Neutrophil (primary cell): Measurements from ENCODE around the gene RAET1G.
"Not testable (repeated sequence)": the region's sequence is repeated elsewhere in the genome, so short reads cannot be mapped to it uniquely, and the experiment has no call there.

ENCODE experiments used
- H3K27ac ChIP-seq: fragments of 200-600 bp; sonication (generic); 2 replicates; pipeline ENCODE4 v1.5.1; 2016; ENCODE audit warnings: mild to moderate bottlenecking, moderate library complexity
- H3K27me3 ChIP-seq: fragments of 200-600 bp; sonication (generic); 2 replicates; pipeline ENCODE4 v1.6.0; 2016; ENCODE audit warnings: mild to moderate bottlenecking
- H3K36me3 ChIP-seq: fragments of 200-600 bp; sonication (generic); 2 replicates; pipeline ENCODE4 v1.5.1; 2017
- H3K4me1 ChIP-seq, 2 experiments: fragments of 200-600 bp in 1 of 2; sonication (generic) in 1 of 2; 1 replicate in 1 of 2; 2 replicates in 1 of 2; pipeline versions ENCODE4 v1.5.1 to v1.6.1; 2013 to 2016; ENCODE audit warnings: low read depth in 1 of 2, low read length in 1 of 2, mild to moderate bottlenecking in 1 of 2, moderate library complexity in 1 of 2; ENCODE audit not compliant: control insufficient read depth in 1 of 2, insufficient read depth in 1 of 2
- H3K4me3 ChIP-seq, 2 experiments: fragments of 200-600 bp in 1 of 2; sonication (generic) in 1 of 2; 1 replicate in 1 of 2; 2 replicates in 1 of 2; pipeline ENCODE4 v1.5.1; 2013 to 2016; ENCODE audit warnings: low read depth in 1 of 2, low read length in 1 of 2, mild to moderate bottlenecking in 1 of 2, moderate library complexity in 1 of 2
- H3K9me3 ChIP-seq: fragments of 200-600 bp; sonication (generic); 2 replicates; pipeline ENCODE4 v1.5.1; 2016
- TF ChIP-seq, protein P1 (sequence below): fragments of 200-600 bp; sonication (generic); IDR thresholded peaks from 2 replicates; pipeline ENCODE4 v1.5.1; 2016; ENCODE audit warnings: antibody characterized with exemption

RAET1G gene

DNA sequence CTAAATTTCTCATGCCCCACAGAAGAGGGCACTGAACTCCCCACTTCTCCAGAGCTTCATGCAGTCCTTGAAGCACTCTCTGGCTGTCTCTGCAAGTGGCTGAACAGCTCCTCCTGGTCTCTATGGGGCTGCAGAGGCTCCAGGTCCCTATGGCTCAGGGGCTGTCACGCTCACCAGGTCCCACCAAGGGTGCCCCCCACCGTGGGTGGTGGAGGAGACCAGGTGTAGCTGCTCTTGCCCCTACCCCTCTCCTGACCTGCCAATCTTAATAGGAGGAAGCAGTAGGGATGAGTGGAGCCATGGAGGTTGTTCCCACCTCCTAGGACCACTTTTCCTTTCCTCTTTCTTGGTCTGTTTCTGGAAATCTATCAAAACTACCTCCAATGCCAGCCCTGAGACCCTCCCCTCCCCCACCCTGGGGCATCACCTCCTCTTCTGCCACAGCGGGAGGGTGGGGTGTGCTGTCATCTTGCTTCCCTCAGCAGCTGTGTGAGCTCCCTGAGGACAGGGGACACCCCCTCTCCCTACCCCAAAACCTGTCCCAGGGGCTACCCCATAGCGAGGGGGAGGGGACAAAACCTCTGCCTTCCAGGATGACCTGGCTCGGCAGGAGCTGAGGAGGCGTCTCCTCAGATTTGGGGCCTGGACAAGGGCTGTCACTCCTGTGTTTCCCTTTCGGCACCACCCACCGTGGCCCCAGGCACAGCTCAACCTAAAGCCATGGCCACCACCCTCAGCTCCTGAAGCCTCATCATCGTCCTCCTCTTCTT is 13.0 kb downstream of the RAET1G start:
- Histone ChIP-seq H3K27ac (no peak overlapping the region), H3K4me1 (no peaks in the 10 kb centered on the region), H3K9me3 (no peaks in the 10 kb centered on the region), H3K4me3 (no peak overlapping the region), H3K27me3 (peaks cover 31% of the 10 kb centered on the region), H3K36me3 (no peaks in the 10 kb centered on the region)
- TF ChIP-seq, protein P1, sequence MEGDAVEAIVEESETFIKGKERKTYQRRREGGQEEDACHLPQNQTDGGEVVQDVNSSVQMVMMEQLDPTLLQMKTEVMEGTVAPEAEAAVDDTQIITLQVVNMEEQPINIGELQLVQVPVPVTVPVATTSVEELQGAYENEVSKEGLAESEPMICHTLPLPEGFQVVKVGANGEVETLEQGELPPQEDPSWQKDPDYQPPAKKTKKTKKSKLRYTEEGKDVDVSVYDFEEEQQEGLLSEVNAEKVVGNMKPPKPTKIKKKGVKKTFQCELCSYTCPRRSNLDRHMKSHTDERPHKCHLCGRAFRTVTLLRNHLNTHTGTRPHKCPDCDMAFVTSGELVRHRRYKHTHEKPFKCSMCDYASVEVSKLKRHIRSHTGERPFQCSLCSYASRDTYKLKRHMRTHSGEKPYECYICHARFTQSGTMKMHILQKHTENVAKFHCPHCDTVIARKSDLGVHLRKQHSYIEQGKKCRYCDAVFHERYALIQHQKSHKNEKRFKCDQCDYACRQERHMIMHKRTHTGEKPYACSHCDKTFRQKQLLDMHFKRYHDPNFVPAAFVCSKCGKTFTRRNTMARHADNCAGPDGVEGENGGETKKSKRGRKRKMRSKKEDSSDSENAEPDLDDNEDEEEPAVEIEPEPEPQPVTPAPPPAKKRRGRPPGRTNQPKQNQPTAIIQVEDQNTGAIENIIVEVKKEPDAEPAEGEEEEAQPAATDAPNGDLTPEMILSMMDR, result no peak

DNA sequence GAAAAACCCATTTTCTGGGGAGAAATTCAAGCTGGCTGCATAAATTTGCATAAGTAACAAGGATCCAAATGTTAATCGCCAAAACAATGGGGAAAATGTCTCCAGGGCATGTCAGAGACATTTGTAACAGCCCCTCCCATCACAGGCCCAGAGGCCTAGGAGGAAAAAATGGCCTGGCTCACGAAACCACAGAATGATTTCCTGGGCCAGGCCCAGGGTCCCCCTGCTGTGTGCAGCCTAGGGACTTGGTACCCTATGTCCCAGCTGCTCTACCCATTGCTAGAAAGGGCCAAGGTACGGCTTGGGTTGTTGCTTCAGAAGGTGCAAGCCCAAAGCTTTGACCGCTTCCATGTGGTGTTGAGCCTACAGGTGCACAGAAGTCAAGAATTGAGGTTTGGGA is 14.4 kb downstream of the RAET1G start:
- not testable (repeated sequence) for H3K9me3 ChIP-seq, H3K4me1 ChIP-seq, H3K36me3 ChIP-seq, H3K4me3 ChIP-seq, H3K27ac ChIP-seq
- H3K27me3 ChIP-seq, result peaks cover 29% of the 10 kb centered on the region

DNA sequence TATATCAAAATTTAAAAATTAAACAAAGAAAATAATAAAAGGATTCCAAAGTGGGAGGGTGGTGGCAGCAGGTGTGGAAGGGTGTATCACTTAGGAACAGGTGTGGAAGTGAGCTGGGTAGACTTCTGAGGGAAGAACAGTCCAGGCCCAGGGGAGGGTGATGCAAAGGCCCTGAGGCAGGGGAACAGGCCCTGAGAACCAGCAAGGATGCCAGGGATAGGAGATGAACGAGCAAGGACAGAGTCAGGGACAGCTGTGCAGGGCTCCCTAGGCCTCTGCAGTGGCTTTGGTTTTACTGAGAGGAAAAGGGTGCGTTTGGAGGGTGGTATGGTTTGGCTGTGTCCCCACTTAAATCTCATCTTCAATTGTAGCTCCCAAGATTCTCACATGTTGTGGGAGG is 15.6 kb downstream of the RAET1G start:
- Histone ChIP-seq H3K27ac (no peak overlapping the region), H3K4me1 (no peaks in the 10 kb centered on the region), H3K4me3 (no peak overlapping the region), H3K36me3 (no peaks in the 10 kb centered on the region), H3K9me3 (no peaks in the 10 kb centered on the region), H3K27me3 (peaks cover 20% of the 10 kb centered on the region)
- TF ChIP-seq, protein P1, result no peak

DNA sequence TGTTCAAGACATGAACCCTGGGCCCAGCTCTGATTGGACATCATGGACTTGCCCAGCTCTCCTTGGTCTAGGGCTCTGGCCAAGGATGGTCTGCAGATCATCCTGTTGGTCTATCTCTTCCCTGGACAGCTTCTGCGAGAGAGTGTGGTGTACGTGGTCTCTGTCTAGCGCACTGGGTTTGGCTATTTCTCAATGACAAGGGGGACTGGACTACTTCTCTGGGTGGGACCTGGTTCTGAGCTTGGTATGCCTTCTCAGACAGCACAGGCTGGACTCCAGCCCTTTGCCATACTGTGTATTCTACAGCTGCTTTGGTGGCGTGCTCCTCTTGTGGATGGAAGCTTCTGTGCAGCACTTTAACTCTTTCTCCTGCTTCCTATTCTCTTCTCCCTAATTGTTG is 16.5 kb downstream of the RAET1G start:
- TF ChIP-seq, protein P1, result no peak
- no peaks in the 10 kb centered on the region for H3K4me1 ChIP-seq
- no peak overlapping the region for H3K27ac ChIP-seq
- no peaks in the 10 kb centered on the region for H3K36me3 ChIP-seq
- H3K4me3 ChIP-seq, result no peak overlapping the region
- H3K27me3 ChIP-seq, result peaks cover 11% of the 10 kb centered on the region
- H3K9me3 ChIP-seq, result no peaks in the 10 kb centered on the region

DNA sequence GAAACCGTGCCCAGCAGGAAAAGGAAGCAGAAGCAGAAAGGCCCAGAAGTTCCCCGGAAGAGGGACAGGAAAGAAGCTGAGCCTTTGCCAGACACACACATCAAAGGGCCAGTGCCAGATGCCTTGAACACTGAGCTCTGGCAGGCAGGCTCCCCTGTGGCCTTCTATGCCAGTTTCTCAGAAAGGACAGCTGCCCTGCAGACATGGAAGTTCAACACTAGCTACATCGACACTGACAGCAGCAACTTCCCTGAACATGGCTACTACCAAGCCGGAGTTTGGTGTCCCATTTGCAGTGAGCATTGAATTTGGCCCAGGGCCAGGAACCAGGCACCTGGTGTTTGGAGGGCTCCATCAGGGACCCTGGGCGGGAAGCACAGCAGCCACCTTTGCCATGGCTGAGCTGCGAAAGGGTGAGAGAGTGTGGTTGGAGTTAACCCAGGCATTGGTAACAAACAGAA is 17.0 kb downstream of the RAET1G start:
- TF ChIP-seq, protein P1, result no peak
- Histone ChIP-seq H3K9me3 (no peaks in the 10 kb centered on the region), H3K4me3 (no peak overlapping the region), H3K36me3 (no peaks in the 10 kb centered on the region), H3K27me3 (peaks cover 11% of the 10 kb centered on the region), H3K4me1 (no peaks in the 10 kb centered on the region), H3K27ac (no peak overlapping the region)

DNA sequence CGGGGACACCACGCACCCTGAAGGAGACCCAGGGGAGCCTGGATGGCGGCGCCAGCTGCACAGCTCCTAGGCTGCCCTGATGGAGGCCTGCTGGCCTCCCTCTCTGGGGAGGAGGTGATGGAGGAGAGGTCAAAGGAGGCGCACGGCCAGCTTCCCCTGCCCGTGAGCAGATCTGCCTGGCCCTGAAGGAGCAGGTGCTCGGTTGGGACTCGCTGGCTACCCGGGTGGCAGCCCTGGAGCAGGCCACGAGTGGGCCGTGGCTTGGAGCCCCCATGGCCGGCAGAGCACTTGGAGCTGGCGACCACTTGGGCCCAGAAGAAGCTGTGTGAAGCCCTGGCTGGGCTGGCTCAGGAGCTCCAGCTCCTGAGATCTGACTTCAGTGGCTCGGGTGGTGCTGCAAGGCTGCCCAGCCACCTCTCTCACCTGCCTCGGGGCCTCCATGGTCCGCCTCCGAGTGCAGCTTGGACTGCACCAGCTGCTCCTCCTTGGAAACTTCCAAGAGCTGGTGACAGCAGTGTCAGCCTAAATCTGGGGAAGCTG is 17.5 kb downstream of the RAET1G start:
- Histone ChIP-seq H3K27ac (no peak overlapping the region), H3K9me3 (no peaks in the 10 kb centered on the region), H3K4me3 (no peak overlapping the region), H3K4me1 (no peaks in the 10 kb centered on the region), H3K36me3 (no peaks in the 10 kb centered on the region), H3K27me3 (peaks cover 11% of the 10 kb centered on the region)
- TF ChIP-seq, protein P1, result no peak
